GM18873 (cell line): Measurements from ENCODE around the gene HPSE2.

Experiments used
- ATAC-seq: cut with Tn5 transposase; IDR thresholded peaks from one replicate; pipeline ENCODE4 v1.9.1; 2021; ENCODE audit warnings: mild to moderate bottlenecking, moderate library complexity, moderate number of reproducible peaks; ENCODE audit not compliant: unreplicated experiment, low FRiP score

HPSE2 gene

GRCh38 chr10:98858525-98858924, 377.1 kb downstream of the HPSE2 start:
- no peak for ATAC-seq

GRCh38 chr10:98855403-98856189, 380.1 kb downstream of the HPSE2 start:
- no peak for ATAC-seq

GRCh38 chr10:98852686-98853085, 383.0 kb downstream of the HPSE2 start:
- no peak for ATAC-seq

- ATAC-seq = no peak
Observed at GRCh38 chr10:98848361-98848760, 387.3 kb downstream of the HPSE2 start.

GRCh38 chr10:98846787-98847186, 388.9 kb downstream of the HPSE2 start:
- ATAC-seq = no peak

GRCh38 chr10:98833542-98833941, 402.1 kb downstream of the HPSE2 start:
- ATAC-seq = no peak

GRCh38 chr10:98832738-98833137, 402.9 kb downstream of the HPSE2 start:
- no peak for ATAC-seq

GRCh38 chr10:98832196-98832595, 403.5 kb downstream of the HPSE2 start:
- ATAC-seq = no peak

- no peak for ATAC-seq
Observed at GRCh38 chr10:98831391-98831790, 404.3 kb downstream of the HPSE2 start.

- no peak for ATAC-seq
Observed at GRCh38 chr10:98825741-98826140, 409.9 kb downstream of the HPSE2 start.

- no peak for ATAC-seq
Observed at GRCh38 chr10:98817396-98817795, 418.3 kb downstream of the HPSE2 start.

- no peak for ATAC-seq
Observed at GRCh38 chr10:98815039-98815885, 420.4 kb downstream of the HPSE2 start.

- ATAC-seq = no peak
Observed at GRCh38 chr10:98814470-98814869, 421.2 kb downstream of the HPSE2 start.

- ATAC-seq = no peak
Observed at GRCh38 chr10:98808282-98808892, 427.3 kb downstream of the HPSE2 start.

GRCh38 chr10:98800263-98800662, 435.4 kb downstream of the HPSE2 start:
- ATAC-seq = no peak

GRCh38 chr10:98795467-98795866, 440.2 kb downstream of the HPSE2 start:
- no peak for ATAC-seq

- ATAC-seq = no peak
Observed at GRCh38 chr10:98790817-98791216, 444.8 kb downstream of the HPSE2 start.

- ATAC-seq = no peak
Observed at GRCh38 chr10:98778277-98778759, 457.3 kb downstream of the HPSE2 start.

- no peak for ATAC-seq
Observed at GRCh38 chr10:98758463-98758862, 477.2 kb downstream of the HPSE2 start.

- ATAC-seq = no peak
Observed at GRCh38 chr10:98748298-98748697, 487.4 kb downstream of the HPSE2 start.

GRCh38 chr10:98745645-98746044, 490.0 kb downstream of the HPSE2 start:
- ATAC-seq = no peak
